Right atrium auricular region (tissue), 2 donors: ENCODE results near the gene UGT1A10. TPM values are rescaled to one million over a fixed set of nuclear protein-coding genes. Genes with fewer than 3 reads are reported as not detected.
"Not testable (repeated sequence)": the region's sequence is repeated elsewhere in the genome, so short reads cannot be mapped to it uniquely, and the experiment has no call there.

Experiments used
- DNase-seq: peaks from one replicate; pipeline ENCODE4 v3.0.0-alpha.2; 2019; ENCODE audit warnings: low spot score
- H3K27ac ChIP-seq, 2 donors: fragments of 200-600 bp; sonication (generic); 1 replicate in 1 of 2; 2 replicates in 1 of 2; pipeline ENCODE4 v1.5.1; 2016 to 2019
- H3K27me3 ChIP-seq, 2 donors: fragments of 200-600 bp; sonication (generic); one replicate each; pipeline versions ENCODE4 v1.5.1 to v1.6.0; 2017 to 2019
- H3K36me3 ChIP-seq: fragments of 200-600 bp; sonication (generic); one replicate; pipeline ENCODE4 v1.5.1; 2016
- H3K4me1 ChIP-seq, 2 donors: fragments of 200-600 bp; sonication (generic); one replicate each; pipeline versions ENCODE4 v1.5.1 to v1.6.0; 2017 to 2019
- H3K4me3 ChIP-seq, 2 donors: fragments of 200-600 bp; sonication (generic); 1 replicate in 1 of 2; 2 replicates in 1 of 2; pipeline ENCODE4 v1.5.1; 2017 to 2019; ENCODE audit warnings: mild to moderate bottlenecking in 1 of 2, moderate library complexity in 1 of 2
- H3K9me3 ChIP-seq, 2 donors: fragments of 200-600 bp; sonication (generic); one replicate each; pipeline ENCODE4 v1.5.1; 2019
- total RNA-seq, 2 donors: library from RNA; depleted of rRNA; stranded (reverse); fragments of >200 nt; gene quantifications; one replicate each; pipeline ENCODE4 v1.1.0, GENCODE V29; 2016
- TF ChIP-seq, protein P1 (sequence below), 2 donors: fragments of 200-600 bp; sonication (generic); IDR thresholded peaks; one replicate each; pipeline ENCODE4 v1.5.1; 2019; ENCODE audit warnings: antibody characterized with exemption in 2 of 2

UGT1A10 gene
- total RNA-seq, 2 donors from 2014 or later: not detected

DNA sequence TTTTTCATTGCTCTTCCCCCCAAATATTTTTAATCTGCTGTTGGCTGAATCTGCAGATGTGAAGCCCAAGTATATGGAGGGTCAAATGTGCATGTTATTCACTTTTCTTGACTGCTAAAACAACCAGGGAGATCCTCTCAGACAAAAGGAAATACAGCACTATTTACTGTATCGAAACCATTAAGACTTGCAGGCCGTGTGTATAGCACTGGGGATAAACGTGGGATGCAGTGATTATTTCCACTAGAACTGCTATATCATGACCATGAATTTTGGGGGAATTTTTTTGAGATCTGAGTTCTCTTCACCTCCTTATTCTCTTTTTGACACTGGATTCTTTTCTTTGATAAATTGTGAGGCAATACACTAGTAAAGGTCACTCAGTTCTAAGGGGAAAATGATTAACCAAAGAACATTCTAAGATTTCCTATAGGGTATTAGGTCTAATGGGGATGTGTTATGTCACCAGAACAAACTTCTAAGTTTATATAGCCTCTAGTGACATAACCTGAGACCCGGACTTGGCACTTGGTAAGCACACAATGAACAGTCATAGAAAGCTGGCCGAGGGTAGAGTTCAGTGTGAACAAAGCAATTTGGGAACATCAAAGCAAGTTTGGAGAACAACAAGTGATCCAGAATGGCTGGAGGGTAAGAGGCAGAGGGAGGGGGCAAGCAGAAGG, 109.0 kb downstream of the UGT1A10 start:
- Histone ChIP-seq H3K4me1 (no peaks in the 10 kb centered on the region), H3K27ac (no peak overlapping the region), H3K4me3 (no peak overlapping the region), H3K9me3 (no peaks in the 10 kb centered on the region), H3K36me3 (no peaks in the 10 kb centered on the region), H3K27me3 (no peaks in the 10 kb centered on the region)
- DNase-seq: no peak
- TF ChIP-seq, protein P1, sequence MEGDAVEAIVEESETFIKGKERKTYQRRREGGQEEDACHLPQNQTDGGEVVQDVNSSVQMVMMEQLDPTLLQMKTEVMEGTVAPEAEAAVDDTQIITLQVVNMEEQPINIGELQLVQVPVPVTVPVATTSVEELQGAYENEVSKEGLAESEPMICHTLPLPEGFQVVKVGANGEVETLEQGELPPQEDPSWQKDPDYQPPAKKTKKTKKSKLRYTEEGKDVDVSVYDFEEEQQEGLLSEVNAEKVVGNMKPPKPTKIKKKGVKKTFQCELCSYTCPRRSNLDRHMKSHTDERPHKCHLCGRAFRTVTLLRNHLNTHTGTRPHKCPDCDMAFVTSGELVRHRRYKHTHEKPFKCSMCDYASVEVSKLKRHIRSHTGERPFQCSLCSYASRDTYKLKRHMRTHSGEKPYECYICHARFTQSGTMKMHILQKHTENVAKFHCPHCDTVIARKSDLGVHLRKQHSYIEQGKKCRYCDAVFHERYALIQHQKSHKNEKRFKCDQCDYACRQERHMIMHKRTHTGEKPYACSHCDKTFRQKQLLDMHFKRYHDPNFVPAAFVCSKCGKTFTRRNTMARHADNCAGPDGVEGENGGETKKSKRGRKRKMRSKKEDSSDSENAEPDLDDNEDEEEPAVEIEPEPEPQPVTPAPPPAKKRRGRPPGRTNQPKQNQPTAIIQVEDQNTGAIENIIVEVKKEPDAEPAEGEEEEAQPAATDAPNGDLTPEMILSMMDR (IDR thresholded peaks at IDR 0.05): no peak

DNA sequence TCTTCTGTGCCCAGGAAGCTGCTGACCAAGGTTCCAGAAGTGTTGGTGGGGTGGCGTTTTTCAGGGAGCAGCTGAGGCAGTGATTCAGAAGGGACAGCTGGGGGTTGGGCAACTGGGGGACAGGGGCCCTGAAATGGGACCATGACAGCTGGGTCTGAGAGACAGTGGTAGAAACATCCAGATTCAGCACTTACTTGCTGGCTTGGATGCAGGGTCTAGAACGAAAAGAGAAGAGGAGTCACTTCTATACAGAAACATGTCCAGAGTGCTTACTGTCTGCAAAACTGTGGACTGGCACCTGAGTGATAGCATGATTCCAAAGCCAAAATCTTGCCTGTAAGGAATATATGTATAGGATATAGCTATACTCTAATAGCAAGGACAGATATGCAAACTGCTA, 109.6 kb downstream of the UGT1A10 start:
- H3K4me1 ChIP-seq, H3K27me3 ChIP-seq, DNase-seq, H3K4me3 ChIP-seq, H3K36me3 ChIP-seq, H3K9me3 ChIP-seq, H3K27ac ChIP-seq: not testable (repeated sequence)

DNA sequence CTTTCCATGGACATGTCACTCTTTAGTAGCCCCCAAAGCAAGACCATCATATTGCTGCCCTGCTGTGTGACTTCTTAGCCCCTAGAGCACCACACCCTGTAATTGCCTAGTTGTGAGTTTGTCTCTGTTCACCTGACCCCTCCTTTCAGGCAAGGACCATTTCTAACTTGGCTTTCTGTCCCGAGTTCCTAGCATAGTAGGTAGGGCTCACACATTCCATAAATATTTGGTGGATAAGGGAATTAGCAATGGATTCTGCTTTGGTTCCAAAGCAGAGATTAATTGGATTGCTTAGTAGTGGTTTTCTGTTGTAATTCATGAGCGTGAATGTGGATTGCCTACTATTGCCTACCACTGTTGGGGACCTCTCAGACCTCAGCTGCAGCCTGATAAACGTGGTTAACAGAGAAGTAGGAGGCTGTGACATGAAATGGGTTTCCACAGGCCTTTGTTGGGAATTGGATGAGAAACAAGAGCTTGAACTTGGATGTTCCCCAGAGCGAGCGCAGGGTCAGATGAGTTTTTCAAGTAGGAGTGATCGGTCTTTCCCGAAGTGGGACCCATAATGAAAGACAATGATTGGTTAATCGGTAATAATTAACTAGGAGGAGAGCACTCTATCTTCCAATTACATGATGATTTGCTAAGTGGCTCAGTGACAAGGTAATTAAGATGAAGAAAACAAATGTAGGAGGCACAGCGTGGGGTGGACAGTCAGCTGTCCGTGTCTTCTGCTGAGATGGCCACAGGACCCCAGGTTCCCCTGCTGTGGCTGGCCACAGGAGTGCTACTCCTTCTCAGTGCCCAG, 110.4 kb downstream of the UGT1A10 start:
- no peak for DNase-seq
- Histone ChIP-seq H3K4me3 (no peak overlapping the region), H3K27ac (no peak overlapping the region), H3K4me1 (no peaks in the 10 kb centered on the region), H3K36me3 (no peaks in the 10 kb centered on the region), H3K9me3 (no peaks in the 10 kb centered on the region), H3K27me3 (no peaks in the 10 kb centered on the region)
- TF ChIP-seq, protein P1 (IDR thresholded peaks at IDR 0.05): no peak

DNA sequence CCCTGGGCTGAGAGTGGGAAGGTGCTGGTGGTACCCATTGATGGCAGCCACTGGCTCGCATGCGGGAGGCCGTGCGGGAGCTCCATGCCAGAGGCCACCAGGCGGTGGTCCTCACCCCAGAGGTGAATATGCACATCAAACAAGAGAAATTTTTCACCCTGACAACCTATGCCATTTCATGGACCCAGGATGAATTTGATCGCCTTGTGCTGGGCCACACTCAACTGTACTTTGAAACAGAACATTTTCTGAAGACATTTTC, 111.0 kb downstream of the UGT1A10 start:
- Histone ChIP-seq H3K27ac (no peak overlapping the region), H3K27me3 (no peaks in the 10 kb centered on the region), H3K9me3 (no peaks in the 10 kb centered on the region), H3K36me3 (no peaks in the 10 kb centered on the region), H3K4me1 (no peaks in the 10 kb centered on the region), H3K4me3 (no peak overlapping the region)
- TF ChIP-seq, protein P1 (IDR thresholded peaks at IDR 0.05): no peak
- no peak for DNase-seq

DNA sequence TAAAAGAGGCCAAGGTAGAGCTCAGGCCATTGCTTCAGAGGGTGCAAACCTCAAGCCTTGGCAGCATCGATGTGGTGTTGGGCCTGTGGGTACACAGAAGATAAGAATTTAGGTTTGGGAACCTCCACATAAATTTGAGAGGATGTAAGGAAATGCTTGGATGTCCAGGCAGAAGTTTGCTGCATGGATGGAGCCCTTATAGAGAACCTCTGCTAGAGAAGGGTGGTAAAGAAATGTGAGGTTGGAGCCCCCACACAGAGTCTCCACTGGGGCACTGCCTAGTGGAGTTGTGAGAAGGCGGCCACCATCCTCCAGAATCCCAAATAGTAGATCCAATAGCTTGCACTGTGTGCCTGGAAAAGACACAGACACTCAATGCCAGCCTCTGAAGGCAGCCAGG, 114.4 kb downstream of the UGT1A10 start:
- DNase-seq, H3K4me3 ChIP-seq, H3K27me3 ChIP-seq, H3K27ac ChIP-seq, H3K4me1 ChIP-seq, H3K36me3 ChIP-seq, H3K9me3 ChIP-seq: not testable (repeated sequence)

DNA sequence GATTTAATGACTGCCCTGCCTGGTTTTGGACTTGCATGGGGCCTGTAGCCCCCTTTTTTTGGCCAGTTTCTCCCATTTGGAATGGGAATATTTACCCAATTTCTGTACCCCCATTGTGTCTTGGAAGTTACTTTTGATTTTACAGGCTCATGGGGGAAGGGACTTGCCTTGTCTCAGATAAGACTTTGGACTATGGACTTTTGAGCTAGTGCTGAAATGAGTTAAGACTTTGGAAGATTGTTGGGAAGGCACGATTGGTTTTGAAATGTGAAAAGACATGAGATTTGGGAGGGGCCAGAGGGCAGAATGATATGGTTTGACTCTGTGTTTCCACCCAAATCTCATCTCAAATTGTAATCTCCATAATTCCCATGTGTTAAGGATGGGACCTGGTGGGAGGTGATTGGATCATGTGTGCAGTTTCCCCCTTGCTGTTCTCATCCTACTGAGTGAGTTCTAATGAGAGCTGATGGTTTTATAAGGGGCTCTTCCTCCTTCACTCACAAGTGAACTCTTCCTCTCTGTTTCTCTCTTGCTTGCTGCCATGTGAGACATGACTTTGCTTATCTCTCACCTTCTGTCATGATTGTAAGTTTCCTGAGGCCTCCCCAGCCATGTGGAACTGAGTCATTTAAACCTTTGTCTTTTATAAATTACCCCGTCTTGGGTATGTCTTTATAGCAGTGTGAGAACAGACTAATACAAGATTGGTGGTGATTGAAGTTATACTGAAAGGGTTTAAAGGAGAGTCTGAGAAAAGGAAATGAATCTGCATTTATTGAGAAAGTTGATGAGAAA, 115.2 kb downstream of the UGT1A10 start:
- not testable (repeated sequence) for DNase-seq, H3K36me3 ChIP-seq

DNA sequence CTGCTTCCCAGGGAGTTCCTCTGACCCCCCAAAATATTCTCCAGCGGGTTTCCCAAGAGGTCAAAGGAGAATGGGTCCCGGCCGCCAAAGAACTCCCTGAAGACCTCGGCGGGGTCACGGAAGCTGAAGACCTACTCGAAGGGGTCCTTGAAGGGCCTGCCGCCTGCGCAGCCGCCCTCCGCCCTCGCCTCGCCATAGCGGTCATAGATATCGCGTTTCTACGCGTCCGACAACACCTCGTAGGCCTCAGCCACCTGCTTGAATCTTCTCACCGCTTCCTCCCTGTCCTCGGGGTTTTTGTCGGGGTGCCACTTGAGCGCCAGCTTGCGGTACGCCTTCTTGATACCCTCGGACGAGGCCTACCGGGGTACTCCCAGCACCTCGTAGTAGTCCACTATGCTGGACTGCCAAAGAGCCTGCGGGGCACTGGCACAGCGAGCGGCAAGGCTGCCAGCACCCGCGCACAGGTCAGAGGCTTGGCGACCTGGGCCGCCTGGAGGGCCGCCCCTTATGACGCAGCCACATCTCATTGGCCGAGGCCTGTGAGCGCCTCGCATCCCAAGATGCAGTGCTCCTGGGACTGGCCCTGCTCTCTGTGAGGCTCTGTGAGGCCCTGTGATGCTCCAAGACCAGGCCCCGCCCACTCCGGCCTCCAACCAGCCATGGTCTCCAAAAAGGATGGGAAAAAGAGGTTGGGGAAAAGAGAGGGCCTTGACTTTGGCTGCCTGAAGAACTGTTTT, 118.8 kb downstream of the UGT1A10 start:
- H3K27me3 ChIP-seq: no peaks in the 10 kb centered on the region
- H3K9me3 ChIP-seq: no peaks in the 10 kb centered on the region
- no peaks in the 10 kb centered on the region for H3K36me3 ChIP-seq
- H3K4me1 ChIP-seq: no peaks in the 10 kb centered on the region
- no peak for DNase-seq
- TF ChIP-seq, protein P1 (IDR thresholded peaks at IDR 0.05): no peak
- H3K27ac ChIP-seq: no peak overlapping the region
- no peak overlapping the region for H3K4me3 ChIP-seq

More for the DNA sequence above, 115.2 kb downstream of the UGT1A10 start:
- not testable (repeated sequence) for H3K4me1 ChIP-seq, H3K27ac ChIP-seq, H3K4me3 ChIP-seq, H3K27me3 ChIP-seq, H3K9me3 ChIP-seq
